Subcutaneous abdominal adipose tissue (tissue), 5 donors: ENCODE results near the gene KIF21A.
A peak's percentile ranks its signal among the peaks of the same experiment; 100 is the strongest.
"Not testable (repeated sequence)": the region's sequence is repeated elsewhere in the genome, so short reads cannot be mapped to it uniquely, and the experiment has no call there.

Source experiments
- H3K27ac ChIP-seq: one replicate; pipeline ENCODE4 v1.7.0; 2013; ENCODE audit warnings: low read depth, mild to moderate bottlenecking, inconsistent platforms, low read length, moderate library complexity
- H3K27me3 ChIP-seq, 5 donors: one replicate each; pipeline ENCODE4 v1.7.0; 2013; ENCODE audit warnings: low read length in 5 of 5, inconsistent platforms in 1 of 5; ENCODE audit not compliant: control insufficient read depth in 5 of 5, insufficient read depth in 4 of 5
- H3K36me3 ChIP-seq, 5 donors: one replicate each; pipeline ENCODE4 v1.7.0; 2013; ENCODE audit warnings: low read length in 5 of 5; ENCODE audit not compliant: control insufficient read depth in 5 of 5, insufficient read depth in 5 of 5
- H3K4me1 ChIP-seq, 5 donors: one replicate each; pipeline ENCODE4 v1.7.0; 2013; ENCODE audit warnings: low read length in 5 of 5, mild to moderate bottlenecking in 3 of 5, moderate library complexity in 1 of 5; ENCODE audit not compliant: control insufficient read depth in 5 of 5, insufficient read depth in 5 of 5
- H3K4me3 ChIP-seq, 5 donors: one replicate each; pipeline ENCODE4 v1.7.0; 2013; ENCODE audit warnings: low read length in 5 of 5, low read depth in 1 of 5
- H3K9ac ChIP-seq, 5 donors: one replicate each; pipeline ENCODE4 v1.7.0; 2013; ENCODE audit warnings: low read length in 5 of 5, mild to moderate bottlenecking in 4 of 5, moderate library complexity in 3 of 5
- H3K9me3 ChIP-seq, 5 donors: one replicate each; pipeline ENCODE4 v1.7.0; 2013; ENCODE audit warnings: low read length in 5 of 5; ENCODE audit not compliant: control insufficient read depth in 5 of 5
- donor health status: healthy.
- donor health status: healthy.
- donor health status: healthy.
- donor health status: healthy.
- donor health status: healthy.

Gene KIF21A, protein sequence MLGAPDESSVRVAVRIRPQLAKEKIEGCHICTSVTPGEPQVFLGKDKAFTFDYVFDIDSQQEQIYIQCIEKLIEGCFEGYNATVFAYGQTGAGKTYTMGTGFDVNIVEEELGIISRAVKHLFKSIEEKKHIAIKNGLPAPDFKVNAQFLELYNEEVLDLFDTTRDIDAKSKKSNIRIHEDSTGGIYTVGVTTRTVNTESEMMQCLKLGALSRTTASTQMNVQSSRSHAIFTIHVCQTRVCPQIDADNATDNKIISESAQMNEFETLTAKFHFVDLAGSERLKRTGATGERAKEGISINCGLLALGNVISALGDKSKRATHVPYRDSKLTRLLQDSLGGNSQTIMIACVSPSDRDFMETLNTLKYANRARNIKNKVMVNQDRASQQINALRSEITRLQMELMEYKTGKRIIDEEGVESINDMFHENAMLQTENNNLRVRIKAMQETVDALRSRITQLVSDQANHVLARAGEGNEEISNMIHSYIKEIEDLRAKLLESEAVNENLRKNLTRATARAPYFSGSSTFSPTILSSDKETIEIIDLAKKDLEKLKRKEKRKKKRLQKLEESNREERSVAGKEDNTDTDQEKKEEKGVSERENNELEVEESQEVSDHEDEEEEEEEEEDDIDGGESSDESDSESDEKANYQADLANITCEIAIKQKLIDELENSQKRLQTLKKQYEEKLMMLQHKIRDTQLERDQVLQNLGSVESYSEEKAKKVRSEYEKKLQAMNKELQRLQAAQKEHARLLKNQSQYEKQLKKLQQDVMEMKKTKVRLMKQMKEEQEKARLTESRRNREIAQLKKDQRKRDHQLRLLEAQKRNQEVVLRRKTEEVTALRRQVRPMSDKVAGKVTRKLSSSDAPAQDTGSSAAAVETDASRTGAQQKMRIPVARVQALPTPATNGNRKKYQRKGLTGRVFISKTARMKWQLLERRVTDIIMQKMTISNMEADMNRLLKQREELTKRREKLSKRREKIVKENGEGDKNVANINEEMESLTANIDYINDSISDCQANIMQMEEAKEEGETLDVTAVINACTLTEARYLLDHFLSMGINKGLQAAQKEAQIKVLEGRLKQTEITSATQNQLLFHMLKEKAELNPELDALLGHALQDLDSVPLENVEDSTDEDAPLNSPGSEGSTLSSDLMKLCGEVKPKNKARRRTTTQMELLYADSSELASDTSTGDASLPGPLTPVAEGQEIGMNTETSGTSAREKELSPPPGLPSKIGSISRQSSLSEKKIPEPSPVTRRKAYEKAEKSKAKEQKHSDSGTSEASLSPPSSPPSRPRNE (N-terminal part only)

DNA sequence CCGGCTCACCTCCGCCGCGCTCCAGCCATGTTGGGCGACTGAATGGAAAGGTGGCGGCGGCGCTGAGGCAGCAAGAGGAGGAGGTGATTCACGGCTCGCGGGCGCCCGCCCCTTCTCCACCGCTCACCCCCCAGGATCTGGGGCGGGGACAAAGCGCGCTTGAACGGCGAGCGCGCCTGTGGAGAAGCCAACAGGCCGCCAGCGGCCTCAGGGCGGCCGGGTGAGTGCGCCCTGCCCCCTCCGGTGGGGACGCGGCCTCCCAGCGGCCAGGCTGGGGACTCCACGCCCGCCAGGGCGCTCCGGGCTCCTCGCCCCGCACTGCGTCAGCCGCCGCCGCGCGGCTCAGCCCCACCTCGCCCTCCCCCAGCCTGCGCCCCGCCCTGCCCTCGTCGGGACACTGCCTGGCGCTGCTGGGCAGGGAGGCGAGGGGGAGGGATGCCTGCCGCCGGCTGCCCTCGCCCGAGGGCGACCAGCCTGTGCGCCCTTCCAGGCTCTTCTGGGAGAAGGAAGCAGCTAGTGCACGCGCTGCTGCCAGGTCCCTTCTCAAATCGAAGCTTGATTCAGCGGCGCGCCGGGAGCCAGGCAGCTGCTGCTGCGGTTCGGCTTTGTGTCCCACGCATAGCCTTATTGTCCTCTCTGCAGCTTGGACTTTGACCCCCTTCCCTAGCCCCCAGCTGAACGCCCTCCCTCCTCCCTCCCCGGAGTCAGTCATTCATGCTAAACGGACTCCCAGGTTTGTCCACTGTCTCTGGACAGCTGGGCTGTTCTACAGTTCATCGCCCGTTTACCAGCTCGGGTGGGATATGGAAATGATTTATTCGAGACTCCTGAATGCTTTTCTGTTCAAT is at the start of gene KIF21A:
TSS of gene KIF21A (minus strand) at position 40 of the 848 bp plus-strand sequence. CDS start 150 bp downstream, outside the sequence.
- no peaks in the 10 kb centered on the region for H3K9me3 ChIP-seq
- H3K4me1 ChIP-seq: peaks cover 0 to 30% (median 15%) of the 10 kb centered on the region in 5 donors
- no peaks in the 10 kb centered on the region for H3K36me3 ChIP-seq
- no peaks in the 10 kb centered on the region for H3K27me3 ChIP-seq
- peak within 1 kb of the TSS; percentile 69 to 87 (median 80) for H3K4me3 ChIP-seq
- peak within 1 kb of the TSS; percentile 86 for H3K27ac ChIP-seq
- H3K9ac ChIP-seq: peak within 1 kb of the TSS; percentile 60 to 89 (median 74)

DNA sequence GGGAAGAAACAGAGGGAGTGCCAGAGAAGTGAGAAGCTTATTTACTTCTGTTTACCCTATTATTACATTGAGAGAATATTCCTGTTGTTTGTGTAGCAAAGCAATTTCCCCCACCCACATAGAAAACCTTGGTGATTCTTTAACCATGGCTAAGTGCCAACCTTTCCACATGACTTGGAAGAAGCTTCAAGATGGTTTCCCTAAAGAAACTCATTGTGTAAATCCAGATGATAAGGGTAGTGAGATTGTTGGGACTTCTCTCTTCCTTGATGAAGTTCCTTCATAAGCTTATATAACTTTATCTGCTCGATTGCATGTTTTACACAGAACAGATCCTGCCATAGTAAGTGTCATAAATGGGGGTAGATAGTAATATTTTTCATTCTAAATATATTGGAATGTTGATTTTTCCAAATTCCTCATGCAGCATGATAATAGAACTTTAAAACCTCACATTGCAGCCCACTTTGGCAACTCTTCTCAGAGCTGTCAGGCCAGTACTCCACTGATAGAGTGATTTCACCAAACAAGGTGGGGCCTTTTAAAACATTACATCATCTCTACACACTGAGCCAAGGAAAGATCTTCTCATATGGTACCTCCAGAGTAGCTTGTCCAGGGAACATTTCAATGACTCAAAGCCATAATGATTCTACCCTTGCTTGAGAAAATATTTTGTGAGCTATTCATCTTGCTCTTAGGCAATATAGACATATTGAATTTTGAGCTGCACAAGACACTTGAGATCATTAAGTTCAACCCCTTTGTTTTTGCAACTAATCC is 47.8 kb upstream of the KIF21A start:
- Histone ChIP-seq H3K36me3 (no peaks in the 10 kb centered on the region), H3K27me3 (no peaks in the 10 kb centered on the region), H3K4me3 (no peak overlapping the region), H3K9me3 (no peaks in the 10 kb centered on the region), H3K27ac (no peak overlapping the region), H3K9ac (no peak overlapping the region), H3K4me1 (no peaks in the 10 kb centered on the region)

DNA sequence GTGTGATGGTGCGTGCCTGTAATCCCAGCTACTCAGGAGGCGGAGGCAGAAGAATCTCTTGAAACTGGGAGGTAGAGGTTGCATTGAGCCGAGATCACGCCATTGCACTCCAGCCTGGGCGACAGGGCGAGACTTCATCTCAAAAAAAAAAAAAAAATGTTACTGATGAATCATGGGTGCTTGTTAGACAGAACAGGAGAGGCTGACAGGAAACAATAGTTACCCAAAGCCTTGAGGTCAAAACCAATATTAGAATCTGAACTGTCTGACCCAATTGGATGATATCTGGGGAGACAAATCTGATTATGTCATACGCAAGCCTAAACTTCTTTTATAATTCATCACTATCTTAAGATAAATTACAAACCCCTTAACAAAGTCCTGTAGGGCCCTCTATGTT is 40.7 kb upstream of the KIF21A start:
- Histone ChIP-seq H3K27me3 (no peaks in the 10 kb centered on the region), H3K36me3 (no peaks in the 10 kb centered on the region), H3K4me3 (no peak overlapping the region), H3K9ac (no peak overlapping the region), H3K4me1 (no peaks in the 10 kb centered on the region), H3K27ac (no peak overlapping the region), H3K9me3 (no peaks in the 10 kb centered on the region)

DNA sequence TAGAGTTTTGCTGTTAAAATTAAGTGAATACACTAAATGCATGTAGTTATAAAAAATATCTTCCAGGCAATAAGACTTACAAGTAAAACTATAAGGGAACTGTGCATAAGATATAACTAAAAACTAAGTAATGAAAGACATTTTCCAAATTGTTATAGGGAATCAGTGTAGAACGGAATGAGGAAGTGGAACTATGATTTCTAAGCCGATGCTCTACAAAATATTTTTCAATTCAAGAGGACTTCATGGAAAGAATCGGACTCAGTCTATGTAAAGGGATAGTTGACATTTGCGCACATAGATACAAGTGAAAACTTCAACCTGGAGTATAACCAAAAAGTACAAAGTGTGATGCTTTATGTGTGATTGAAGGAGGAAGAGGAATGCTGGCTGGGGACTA is 40.1 kb upstream of the KIF21A start:
- Histone ChIP-seq H3K4me3 (no peak overlapping the region), H3K4me1 (no peaks in the 10 kb centered on the region), H3K9me3 (no peaks in the 10 kb centered on the region), H3K36me3 (no peaks in the 10 kb centered on the region), H3K27me3 (no peaks in the 10 kb centered on the region), H3K27ac (no peak overlapping the region), H3K9ac (no peak overlapping the region)

DNA sequence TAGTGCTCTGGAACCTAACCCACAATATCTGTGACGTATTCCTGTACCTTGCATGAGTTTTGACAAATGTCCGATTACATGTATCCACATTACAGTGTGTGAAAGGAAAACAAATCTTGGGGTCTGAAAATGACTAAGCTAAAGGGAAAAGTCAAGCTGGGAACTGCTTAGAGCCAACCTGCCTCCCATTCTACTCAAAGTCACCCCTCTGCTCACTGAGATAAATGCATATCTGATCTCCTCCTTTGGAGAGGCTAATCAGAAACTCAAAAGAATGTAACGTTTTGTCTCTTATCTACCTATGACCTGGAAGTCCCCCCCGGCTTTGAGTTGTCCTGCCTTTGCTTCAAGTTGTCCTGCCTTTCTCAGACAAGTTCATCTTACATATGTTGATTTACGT is 34.0 kb upstream of the KIF21A start:
- no peaks in the 10 kb centered on the region for H3K4me1 ChIP-seq
- H3K27ac ChIP-seq: no peak overlapping the region
- H3K36me3 ChIP-seq: no peaks in the 10 kb centered on the region
- H3K27me3 ChIP-seq: no peaks in the 10 kb centered on the region
- H3K4me3 ChIP-seq: no peak overlapping the region
- H3K9me3 ChIP-seq: no peaks in the 10 kb centered on the region
- H3K9ac ChIP-seq: no peak overlapping the region

DNA sequence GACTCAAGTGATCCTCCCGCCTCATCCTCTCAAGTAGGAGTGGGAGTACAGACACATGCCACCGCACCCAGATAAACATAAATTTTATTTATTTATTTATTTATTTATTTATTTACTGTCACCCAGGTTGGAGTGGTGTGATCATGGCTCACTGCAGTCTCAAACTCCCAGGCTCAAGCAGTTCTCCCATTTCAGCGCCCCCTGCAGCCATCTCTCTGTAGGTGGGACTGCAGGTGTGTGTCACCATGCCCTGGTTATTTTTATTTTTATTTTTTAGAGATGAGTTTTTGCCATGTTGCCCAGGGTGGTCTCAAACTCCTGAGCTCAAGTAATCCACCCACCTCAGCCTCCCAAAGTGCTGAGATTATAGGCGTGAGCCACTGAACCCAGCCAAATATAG is 33.2 kb upstream of the KIF21A start:
- Histone ChIP-seq H3K4me3 (no peak overlapping the region), H3K27ac (no peak overlapping the region), H3K9ac (no peak overlapping the region), H3K4me1 (no peaks in the 10 kb centered on the region), H3K9me3 (no peaks in the 10 kb centered on the region), H3K36me3 (no peaks in the 10 kb centered on the region), H3K27me3 (no peaks in the 10 kb centered on the region)

DNA sequence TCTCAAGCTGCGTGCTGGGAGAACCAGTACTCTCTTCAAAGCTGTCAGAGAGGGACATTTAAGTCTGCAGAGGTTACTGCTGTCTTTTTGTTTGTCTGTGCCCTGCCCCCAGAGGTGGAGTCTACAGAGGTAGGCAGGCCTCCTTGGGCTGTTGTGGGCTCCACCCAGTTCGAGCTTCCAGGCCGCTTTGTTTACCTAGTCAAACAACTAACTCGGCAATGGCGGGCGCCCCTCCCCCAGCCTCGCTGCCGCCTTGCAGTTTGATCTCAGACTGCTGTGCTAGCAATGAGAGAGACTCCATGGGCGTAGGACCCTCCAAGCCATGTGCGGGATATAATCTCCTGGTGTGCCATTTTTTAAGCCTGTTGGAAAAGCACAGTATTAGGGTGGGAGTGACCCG is 32.2 kb upstream of the KIF21A start:
- H3K9ac ChIP-seq, H3K27me3 ChIP-seq, H3K4me1 ChIP-seq, H3K9me3 ChIP-seq, H3K27ac ChIP-seq, H3K4me3 ChIP-seq, H3K36me3 ChIP-seq: not testable (repeated sequence)

DNA sequence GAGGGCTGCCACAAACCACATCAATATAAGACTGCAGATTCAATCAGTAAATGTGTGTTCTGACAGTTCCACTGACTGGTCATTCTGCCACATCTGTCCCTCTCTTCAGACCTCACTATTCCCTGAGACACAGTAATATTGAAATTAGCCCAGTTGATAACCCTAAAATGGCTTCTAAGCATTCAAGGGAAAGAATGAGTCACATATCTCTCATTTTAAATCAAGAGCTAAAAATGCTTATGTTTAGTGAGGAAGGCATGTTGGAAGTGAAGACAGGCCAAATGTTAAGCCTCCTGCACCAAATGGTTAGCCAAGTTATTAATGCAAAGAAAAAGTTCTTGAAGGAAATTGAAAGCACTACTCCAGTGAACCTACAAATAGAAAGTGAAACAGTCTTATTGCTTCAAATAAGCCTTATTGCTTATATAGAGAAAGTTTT is 24.5 kb upstream of the KIF21A start:
- Histone ChIP-seq H3K36me3 (no peaks in the 10 kb centered on the region), H3K9me3 (no peaks in the 10 kb centered on the region), H3K4me1 (no peaks in the 10 kb centered on the region), H3K27ac (no peak overlapping the region), H3K27me3 (no peaks in the 10 kb centered on the region), H3K9ac (no peak overlapping the region), H3K4me3 (no peak overlapping the region)
